ENCODE data around the gene TBC1D25. TPM values are rescaled to one million over a fixed set of nuclear protein-coding genes. Genes with fewer than 3 reads are reported as not detected.

The TBC1D25 gene
- total RNA-seq, 2 donors from 2014 or later = 5.4 to 5.9 TPM

Small RNA genes lying within 50 kb of the gene (small RNA-seq; reads per million reads assigned to genes)
- not detected for gene MRPL32P1

Other genes with a start within 250 kb of the TBC1D25 start
- gene SSX3, start 183.0 kb upstream of the TBC1D25 start, total RNA-seq = not detected
- gene SSX4, start 156.2 kb upstream of the TBC1D25 start, total RNA-seq = not detected
- gene SSX4B, start 127.8 kb upstream of the TBC1D25 start, total RNA-seq = not detected
- gene SLC38A5, start 69.5 kb upstream of the TBC1D25 start, total RNA-seq = 100 to 1,000 TPM in 1 of 2 donors, 10 to 100 TPM in 1; 83.8 to 166 TPM
- gene FTSJ1, start 63.5 kb upstream of the TBC1D25 start, total RNA-seq = 10 to 100 TPM; 37.1 to 56.4 TPM
- 10 to 100 TPM in 1 of 2 donors, 1 to 10 TPM in 1; 6.2 to 22.7 TPM for gene PORCN, start 30.7 kb upstream of the TBC1D25 start, total RNA-seq
- gene EBP, start 17.9 kb upstream of the TBC1D25 start, total RNA-seq = 10 to 100 TPM; 14.8 to 19.7 TPM
- 100 to 1,000 TPM; 184 to 194 TPM for gene RBM3, start 34.8 kb downstream of the TBC1D25 start, total RNA-seq
- gene WDR13, start 57.8 kb downstream of the TBC1D25 start, total RNA-seq = 100 to 1,000 TPM; 132 to 134 TPM
- gene WAS, start 144.1 kb downstream of the TBC1D25 start, total RNA-seq = 1 to 10 TPM in 1 of 2 donors, not detected in 1; 1.0 TPM
- 1 to 10 TPM; 2.1 to 2.6 TPM for gene SUV39H1, start 157.0 kb downstream of the TBC1D25 start, total RNA-seq
- gene GLOD5, start 222.0 kb downstream of the TBC1D25 start, total RNA-seq = not detected
- not detected for gene GATA1, start 246.9 kb downstream of the TBC1D25 start, total RNA-seq